GM23338 (cell line): ENCODE measurements around the gene TIMP3. TPM values are rescaled to one million over a fixed set of nuclear protein-coding genes. Genes with fewer than 3 reads are reported as not detected.

Source experiments
- ATAC-seq: fragments of 200-7000 bp; cut with Tn5 transposase; 3 replicates; pipeline ENCODE4 v1.9.1; 2020
- DNase-seq: peaks from one replicate; pipeline ENCODE4 v3.0.0-alpha.2; 2015; ENCODE audit warnings: low spot score
- H2AFZ ChIP-seq: fragments of 200-600 bp; sonication (generic); 2 replicates; pipeline ENCODE4 v1.8.0; 2016; ENCODE audit warnings: antibody characterized with exemption, mild to moderate bottlenecking, moderate library complexity
- H3F3A ChIP-seq: fragments of 200-600 bp; sonication (generic); replicated peaks from 2 replicates; pipeline ENCODE4 v1.8.0; 2017; ENCODE audit warnings: antibody characterized with exemption, mixed run types, low read depth
- H3K27ac ChIP-seq: fragments of 200-600 bp; sonication (generic); 2 replicates; pipeline ENCODE4 v1.6.1; 2016; ENCODE audit warnings: low read depth
- H3K27me3 ChIP-seq: fragments of 200-600 bp; sonication (generic); 2 replicates; pipeline ENCODE4 v1.8.0; 2016; ENCODE audit warnings: mild to moderate bottlenecking, mixed run types, moderate library complexity; ENCODE audit not compliant: insufficient read depth
- H3K36me3 ChIP-seq: fragments of 200-600 bp; sonication (generic); 2 replicates; pipeline ENCODE4 v1.8.0; 2016; ENCODE audit warnings: mild to moderate bottlenecking; ENCODE audit not compliant: insufficient read depth
- H3K4me1 ChIP-seq: fragments of 200-600 bp; sonication (generic); 2 replicates; pipeline ENCODE4 v1.8.0; 2016; ENCODE audit warnings: mild to moderate bottlenecking, moderate library complexity; ENCODE audit not compliant: insufficient read depth
- H3K4me2 ChIP-seq: fragments of 200-600 bp; sonication (generic); 2 replicates; pipeline ENCODE4 v1.7.1; 2017; ENCODE audit warnings: mixed run types
- H3K4me3 ChIP-seq: fragments of 200-600 bp; sonication (generic); 2 replicates; pipeline ENCODE4 v1.6.1; 2016; ENCODE audit warnings: mixed run types
- H3K79me2 ChIP-seq: fragments of 200-600 bp; sonication (generic); replicated peaks from 2 replicates; pipeline ENCODE4 v1.8.0; 2017; ENCODE audit warnings: mild to moderate bottlenecking; ENCODE audit not compliant: insufficient read depth
- H3K9me2 ChIP-seq: fragments of 200-600 bp; sonication (generic); 2 replicates; pipeline ENCODE4 v1.8.0; 2017; ENCODE audit not compliant: insufficient read depth
- H4K20me1 ChIP-seq: fragments of 200-600 bp; sonication (generic); replicated peaks from 2 replicates; pipeline ENCODE4 v1.8.0; 2017; ENCODE audit warnings: mild to moderate bottlenecking; ENCODE audit not compliant: insufficient read depth
- H3K27ac Mint-ChIP-seq: 2 replicates; pipeline ENCODE4 v1.8.0; 2020; ENCODE audit warnings: inconsistent platforms, mild to moderate bottlenecking, moderate library complexity, mixed read lengths
- H3K27me3 Mint-ChIP-seq: 3 replicates; pipeline ENCODE4 v1.8.0; 2022; ENCODE audit warnings: low read depth, mild to moderate bottlenecking, moderate library complexity, mixed read lengths, inconsistent platforms; ENCODE audit not compliant: insufficient read depth, poor library complexity
- H3K36me3 Mint-ChIP-seq: 3 replicates; pipeline ENCODE4 v1.8.0; 2021; ENCODE audit warnings: low read depth, mild to moderate bottlenecking, inconsistent platforms, moderate library complexity, mixed read lengths
- H3K4me1 Mint-ChIP-seq: 3 replicates; pipeline ENCODE4 v1.8.0; 2020; ENCODE audit warnings: mild to moderate bottlenecking, inconsistent platforms, mixed read lengths
- H3K4me3 Mint-ChIP-seq: 3 replicates; pipeline ENCODE4 v1.8.0; 2021; ENCODE audit warnings: moderate library complexity, mild to moderate bottlenecking, inconsistent platforms, mixed read lengths
- H3K9me3 Mint-ChIP-seq: 3 replicates; pipeline ENCODE4 v1.8.0; 2020; ENCODE audit warnings: moderate library complexity, mild to moderate bottlenecking, inconsistent platforms, mixed read lengths
- CREB1 ChIP-seq: fragments of 250-450 bp; sonication (Bioruptor Pico); IDR thresholded peaks from 2 replicates; pipeline ENCODE4 v1.5.0; 2020; ENCODE audit warnings: low read depth, mild to moderate bottlenecking, moderate library complexity
- CTCF ChIP-seq, 2 experiments: fragments of 200-600 bp in 1 of 2; sonication (generic) in 1 of 2; conservative IDR thresholded peaks; 2 replicates each; pipeline versions ENCODE4 v1.5.1 to v1.6.1; 2016 to 2017; ENCODE audit warnings: antibody characterized with exemption in 2 of 2, low read depth in 2 of 2, mild to moderate bottlenecking in 2 of 2, moderate library complexity in 1 of 2
- ETS1 ChIP-seq: IDR thresholded peaks from 2 replicates; pipeline ENCODE4 v1.6.1; 2016; ENCODE audit warnings: antibody characterized with exemption
- EZH2 ChIP-seq: fragments of 200-600 bp; sonication (generic); IDR thresholded peaks from one replicate; pipeline ENCODE4 v1.8.0; 2017; ENCODE audit warnings: antibody characterized with exemption, mild to moderate bottlenecking, low read depth; ENCODE audit not compliant: unreplicated experiment
- EZH2phosphoT487 ChIP-seq: fragments of 200-600 bp; sonication (generic); IDR thresholded peaks from one replicate; pipeline ENCODE4 v1.8.1; 2018; ENCODE audit warnings: antibody characterized with exemption; ENCODE audit not compliant: unreplicated experiment
- JUNB ChIP-seq: IDR thresholded peaks from one replicate; pipeline ENCODE4 v1.6.1; 2016; ENCODE audit warnings: antibody characterized with exemption; ENCODE audit not compliant: unreplicated experiment
- NANOG ChIP-seq: IDR thresholded peaks from 2 replicates; pipeline ENCODE4 v1.6.1; 2016; ENCODE audit warnings: antibody characterized with exemption, borderline replicate concordance
- POLR2AphosphoS5 ChIP-seq: IDR thresholded peaks from 2 replicates; pipeline ENCODE4 v1.6.1; 2016; ENCODE audit warnings: antibody characterized with exemption, low read depth
- REST ChIP-seq: IDR thresholded peaks from one replicate; pipeline ENCODE4 v1.6.1; 2018; ENCODE audit warnings: antibody characterized with exemption; ENCODE audit not compliant: unreplicated experiment
- STAT1 ChIP-seq: IDR thresholded peaks from one replicate; pipeline ENCODE4 v1.6.1; 2016; ENCODE audit warnings: antibody characterized with exemption; ENCODE audit not compliant: unreplicated experiment
- ZNF114 ChIP-seq: fragments of 250-450 bp; sonication (Bioruptor Pico); IDR thresholded peaks from 2 replicates; pipeline ENCODE4 v1.5.0; 2020; ENCODE audit warnings: mild to moderate bottlenecking, moderate library complexity
- ZNF331 ChIP-seq: fragments of 250-450 bp; sonication (Bioruptor Pico); IDR thresholded peaks from 2 replicates; pipeline ENCODE4 v1.5.0; 2020; ENCODE audit warnings: low read depth, mild to moderate bottlenecking, moderate library complexity
- ZNF462 ChIP-seq: fragments of 250-450 bp; sonication (Bioruptor Pico); IDR thresholded peaks from 2 replicates; pipeline ENCODE4 v1.5.0; 2020; ENCODE audit warnings: mild to moderate bottlenecking, moderate library complexity
- polyA plus RNA-seq: library from polyadenylated mRNA; unstranded; fragments of >200 nt; fragmentation: Nextera tagmentation; extraction: Ambion mirVana; gene quantifications from 2 replicates; pipeline ENCODE4 v1.2.1, GENCODE V29; 2016
- total RNA-seq: library from RNA; depleted of rRNA; stranded (reverse); fragments of >200 nt; shearing (Covaris generic); gene quantifications from 2 replicates; pipeline ENCODE4 v1.2.3, GENCODE V29; 2014

Gene TIMP3
- total and polyA plus RNA-seq, 2 experiments from 2014 or later, result 1.4 to 4.3 TPM

GRCh38 chr22:32900886-32901635, 99.6 kb downstream of the TIMP3 start:
- no peak overlapping the region for H3K27ac Mint-ChIP-seq
- no peaks in the 10 kb centered on the region for H3K36me3 Mint-ChIP-seq
- no peak for ATAC-seq
- H3K27me3 Mint-ChIP-seq, result no peaks in the 10 kb centered on the region
- TF ChIP-seq JUNB (no peak), STAT1 (no peak), CTCF (conservative IDR thresholded peaks at IDR 0.05; ENCODE audit: low read depth in 2 of 2) (no peak), ZNF331 (CRISPR knock-in tag) (no peak), ZNF462 (CRISPR knock-in tag) (no peak), ZNF114 (CRISPR knock-in tag) (no peak), CREB1 (CRISPR knock-in tag) (no peak), POLR2AphosphoS5 (no peak), EZH2 (no peak), REST (no peak), EZH2phosphoT487 (no peak), NANOG (no peak), ETS1 (no peak)
- Histone ChIP-seq H3K4me3 (no peak overlapping the region), H2AFZ (no peak overlapping the region), H3F3A (no peaks in the 10 kb centered on the region), H3K36me3 (no peaks in the 10 kb centered on the region), H3K9me2 (no peaks in the 10 kb centered on the region), H3K27ac (no peak overlapping the region), H3K4me1 (no peaks in the 10 kb centered on the region), H3K79me2 (no peaks in the 10 kb centered on the region), H4K20me1 (peaks cover 3% of the 10 kb centered on the region; the same call in 1 of the 2 replicates), H3K27me3 (no peaks in the 10 kb centered on the region), H3K4me2 (no peak overlapping the region)
- no peak overlapping the region for H3K4me3 Mint-ChIP-seq
- no peak for DNase-seq
- H3K9me3 Mint-ChIP-seq, result no peaks in the 10 kb centered on the region
- H3K4me1 Mint-ChIP-seq, result peaks cover 4% of the 10 kb centered on the region; the same call in 1 of the 3 replicates
